ENCODE data around the gene PRR22.

PRR22 gene

GRCh38 chr19:5784581-5785147 is at the start of gene PRR22:
PRR22 (minus strand) TSS chr19:5784746; CDS start chr19:5784660, 86 bp downstream.
- DNase-seq = no peak

DNA sequence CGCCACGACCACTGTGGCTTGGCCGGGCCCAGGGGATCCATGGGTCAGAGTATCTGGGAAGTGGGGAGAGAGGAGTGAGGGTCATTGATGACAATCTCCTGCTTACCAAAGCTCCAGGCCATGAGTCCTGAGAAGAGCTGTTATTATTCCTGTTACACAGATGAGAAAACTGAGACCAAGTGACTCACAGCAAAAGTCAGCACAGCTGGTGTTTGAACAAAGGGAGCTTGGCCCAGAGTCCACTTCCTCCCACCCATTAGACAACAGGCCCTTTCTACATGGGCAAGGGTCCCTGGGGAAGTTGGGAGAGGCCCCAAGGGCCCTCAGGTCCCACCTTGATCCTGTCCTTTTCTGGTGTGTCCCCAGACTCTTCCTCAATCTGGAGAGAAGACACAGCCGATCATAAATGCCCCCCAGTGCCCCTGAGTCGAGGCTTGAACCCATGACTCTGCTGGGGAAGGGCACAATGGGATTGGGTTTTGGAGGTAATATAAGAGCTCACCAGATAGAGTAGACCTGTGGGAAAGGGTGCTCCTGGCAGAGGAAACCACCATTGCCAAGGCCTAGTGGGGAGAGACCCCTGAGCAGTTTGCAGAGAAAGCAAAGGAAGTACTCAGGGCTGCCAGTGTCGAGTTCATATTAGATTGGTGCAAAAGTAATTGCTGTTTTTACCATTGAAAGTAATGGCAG is 48.1 kb upstream of the PRR22 start:
- no peak for DNase-seq

GRCh38 chr19:5832061-5832460 is 47.5 kb upstream of the PRR22 start:
- no peak for DNase-seq

- DNase-seq = no peak
These were observed 46.6 kb upstream of the PRR22 start for GRCh38 chr19:5831159-5831558.

DNA sequence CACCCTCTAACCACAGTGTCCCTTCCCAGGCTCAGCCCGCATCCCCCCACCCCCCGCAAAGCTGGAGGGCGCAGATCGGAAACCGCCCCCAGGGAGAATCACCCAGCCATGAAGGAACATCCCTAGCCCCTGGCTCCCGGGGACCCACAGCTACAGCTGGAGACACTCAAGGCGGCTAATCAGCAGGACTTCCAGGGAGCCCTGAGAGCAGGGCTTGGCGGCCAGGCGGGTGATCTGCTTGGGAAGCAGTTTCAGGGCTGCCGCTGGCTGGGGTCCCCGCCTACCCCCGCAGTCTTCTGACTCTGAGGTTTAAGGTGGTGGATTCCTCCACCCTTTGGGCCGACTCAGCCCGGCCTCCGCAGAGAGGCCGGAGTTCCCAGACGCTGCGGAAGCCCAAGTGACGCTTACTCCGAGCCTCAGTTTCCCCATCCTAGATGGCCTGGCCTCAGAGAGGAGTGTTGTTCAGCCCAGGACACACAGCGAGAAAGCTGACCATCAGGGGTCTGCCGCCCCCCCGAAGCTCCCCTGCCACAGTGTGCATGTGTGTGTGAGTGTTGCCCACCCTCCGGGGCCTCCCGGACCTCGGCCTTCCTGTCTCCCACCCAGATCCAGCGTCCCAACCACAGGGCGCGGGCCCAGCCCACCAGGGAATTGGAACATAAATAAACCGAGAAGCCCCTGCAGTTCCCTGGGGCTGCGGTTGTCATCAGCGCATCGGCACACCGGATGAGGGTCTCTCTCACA is 45.2 kb upstream of the PRR22 start:
- DNase-seq = no peak

DNA sequence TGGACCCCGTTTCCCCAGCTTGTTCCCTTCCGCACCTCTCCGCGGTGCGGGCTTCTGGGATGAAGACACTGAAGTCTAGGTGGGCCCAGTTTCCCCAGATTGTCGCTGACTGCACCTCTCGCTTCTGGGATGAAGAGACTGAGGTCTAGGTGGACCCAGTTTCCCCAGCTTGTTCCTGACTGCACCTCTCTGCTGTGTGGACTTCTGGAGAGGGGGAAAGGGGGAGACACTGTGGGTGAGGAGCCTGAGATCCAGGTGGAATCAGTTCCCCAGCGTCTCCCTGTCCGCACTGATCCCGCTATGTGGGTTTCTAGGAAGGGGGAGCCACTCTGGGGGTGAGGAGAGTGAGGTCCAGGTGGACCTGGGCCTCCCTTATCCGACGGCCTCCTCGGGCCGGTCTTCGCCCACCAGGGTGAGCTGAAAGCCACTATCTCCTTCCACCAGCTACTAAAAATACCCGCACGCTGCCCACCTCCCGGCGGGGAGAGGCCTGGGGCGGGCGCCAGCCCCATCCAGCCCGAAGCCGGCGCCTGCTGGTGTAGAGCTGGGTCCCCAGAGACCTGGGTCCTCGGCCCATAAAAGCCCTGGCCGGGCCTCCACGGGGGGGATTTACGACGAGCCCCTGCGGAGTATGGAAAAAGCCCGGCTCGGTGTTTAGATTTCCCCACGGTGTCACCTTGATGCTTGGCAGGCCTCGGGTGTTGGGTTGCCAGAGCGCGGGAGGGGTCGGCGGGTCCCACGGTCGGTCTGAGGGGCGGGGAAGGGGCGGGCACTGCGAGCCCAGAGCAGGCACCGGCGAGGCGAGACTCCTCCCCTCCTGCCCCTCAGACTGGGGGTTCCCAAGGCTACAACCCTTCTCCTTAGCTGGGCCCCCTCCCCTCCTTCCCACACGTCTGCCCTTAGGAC is 44.4 kb upstream of the PRR22 start:
- no peak for DNase-seq

DNA sequence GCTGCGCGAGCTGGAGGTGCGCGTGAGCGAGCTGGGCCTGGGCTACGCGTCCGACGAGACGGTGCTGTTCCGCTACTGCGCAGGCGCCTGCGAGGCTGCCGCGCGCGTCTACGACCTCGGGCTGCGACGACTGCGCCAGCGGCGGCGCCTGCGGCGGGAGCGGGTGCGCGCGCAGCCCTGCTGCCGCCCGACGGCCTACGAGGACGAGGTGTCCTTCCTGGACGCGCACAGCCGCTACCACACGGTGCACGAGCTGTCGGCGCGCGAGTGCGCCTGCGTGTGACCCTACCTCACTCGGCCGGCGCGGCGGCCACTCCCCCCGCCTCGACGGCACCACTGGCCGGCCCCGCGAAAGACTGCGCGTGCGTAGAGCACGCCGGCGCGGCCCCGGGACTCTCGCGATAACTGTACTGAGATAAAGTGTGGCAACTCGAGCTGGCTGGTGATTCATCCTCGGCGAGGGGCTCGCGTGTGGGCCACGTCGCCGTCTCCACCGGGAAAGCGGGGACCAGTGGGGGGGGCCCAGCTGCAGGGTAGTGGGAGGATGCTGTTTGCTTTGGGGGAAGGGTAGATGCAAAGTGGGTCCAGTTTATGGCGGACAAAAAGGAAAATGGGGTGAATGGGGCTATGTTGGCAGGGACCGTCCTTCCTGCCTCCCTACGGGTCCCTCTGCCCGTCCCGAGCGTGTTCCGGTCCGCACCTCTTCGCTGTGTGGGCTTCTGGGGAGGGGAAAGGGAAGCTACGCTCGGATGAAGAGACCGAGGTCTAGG is 43.5 kb upstream of the PRR22 start:
- DNase-seq = peak; percentile 92

DNA sequence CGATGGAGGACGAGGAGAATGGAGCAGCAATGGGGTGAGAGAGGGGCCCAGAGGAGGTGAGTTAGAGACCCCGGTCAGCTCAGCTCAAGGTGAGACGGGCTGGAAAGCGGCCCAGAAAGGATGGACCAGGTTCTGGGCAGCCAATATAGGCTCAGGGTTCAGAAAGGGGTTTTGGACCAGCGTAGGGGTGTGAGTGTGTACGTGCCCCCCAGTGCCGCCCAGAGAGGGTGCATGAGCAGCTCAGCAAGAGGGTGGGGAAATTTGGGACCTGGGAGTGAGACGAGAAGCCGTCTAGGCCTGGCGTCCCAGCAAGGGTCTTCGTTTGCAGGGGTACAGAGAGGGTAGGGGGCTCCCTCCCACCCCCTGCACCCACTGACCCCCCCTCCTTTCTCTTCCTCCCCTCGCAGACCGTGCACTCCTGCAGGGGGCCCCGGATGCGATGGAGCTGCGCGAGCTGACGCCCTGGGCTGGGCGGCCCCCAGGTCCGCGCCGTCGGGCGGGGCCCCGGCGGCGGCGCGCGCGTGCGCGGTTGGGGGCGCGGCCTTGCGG is 42.9 kb upstream of the PRR22 start:
- no peak for DNase-seq

DNA sequence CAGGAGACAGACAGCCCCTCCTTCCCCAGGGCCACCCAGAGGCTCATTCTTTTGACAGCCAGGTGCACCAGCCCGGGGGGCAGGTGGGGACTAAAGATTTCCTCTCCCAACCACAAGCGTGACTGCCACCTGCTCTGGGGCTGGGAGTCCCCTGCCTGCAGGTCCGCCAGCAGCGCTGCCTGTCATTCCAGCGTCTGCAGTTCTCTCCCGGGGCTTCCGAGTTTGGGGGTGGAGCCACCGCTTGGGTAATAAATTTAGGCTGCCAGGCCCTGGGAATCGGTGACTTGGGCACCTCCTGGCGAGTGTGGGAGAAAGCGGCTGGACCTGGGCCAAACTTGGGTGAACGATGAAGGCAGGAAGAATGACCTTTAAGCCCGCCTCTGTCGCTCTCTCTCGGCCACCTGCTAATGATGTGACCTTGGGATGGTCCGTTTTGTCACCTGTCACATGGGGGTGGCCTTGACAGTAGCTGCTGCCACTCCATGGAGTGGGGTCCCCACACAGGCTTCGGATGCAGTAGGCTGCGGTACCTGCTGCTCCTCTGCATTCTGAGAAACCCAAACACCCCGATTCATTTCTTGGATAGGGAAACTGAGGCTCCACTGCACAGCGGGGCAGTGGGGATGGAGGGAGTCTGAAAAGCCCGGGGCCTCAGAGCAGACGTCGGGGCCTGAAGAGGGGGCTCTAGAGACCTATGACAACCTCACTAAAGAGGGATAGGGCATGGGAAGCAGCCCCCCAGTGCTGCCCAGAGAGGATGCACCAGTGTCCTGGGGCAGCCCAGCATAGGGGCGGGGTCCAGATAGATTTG is 42.2 kb upstream of the PRR22 start:
- no peak for DNase-seq

DNA sequence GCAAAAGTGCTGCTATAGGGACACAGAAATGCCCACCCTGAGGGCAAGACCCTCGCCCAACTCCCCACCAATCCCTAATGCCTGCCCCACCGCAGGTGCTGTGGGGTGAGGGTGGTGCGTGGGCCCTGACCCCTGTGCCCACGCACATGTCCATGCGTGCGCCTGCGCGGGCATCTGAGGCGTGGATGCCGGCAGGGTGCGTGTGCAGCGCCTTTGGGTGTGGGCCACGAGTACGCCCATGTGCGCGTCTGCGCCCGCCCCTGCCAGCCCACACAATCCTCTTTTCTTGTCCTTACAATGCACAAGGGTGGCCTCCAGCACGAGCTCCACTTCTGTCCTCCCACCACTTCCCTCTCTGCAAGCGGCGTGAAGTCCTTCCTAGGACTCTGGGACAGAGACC is 40.6 kb upstream of the PRR22 start:
- DNase-seq = no peak

DNA sequence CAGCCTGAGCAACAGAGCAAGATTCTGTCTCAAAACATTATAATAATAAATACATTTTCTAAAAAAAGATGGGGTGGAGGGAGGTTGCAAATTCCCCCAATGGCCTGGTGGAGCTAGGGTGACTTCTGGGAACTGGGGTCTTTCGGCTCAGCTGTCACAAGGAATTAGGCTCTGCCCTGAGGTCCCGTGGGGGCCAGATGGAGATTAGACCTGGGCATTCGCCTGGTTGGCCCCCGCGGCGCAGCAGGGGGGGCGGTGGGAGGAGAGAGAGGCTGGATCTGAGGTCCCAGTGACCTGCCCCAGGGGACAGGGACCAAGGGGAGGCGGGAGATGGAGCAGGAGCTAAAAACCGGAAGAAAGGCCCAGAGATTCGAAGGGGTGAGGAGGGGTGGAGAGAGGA is 40.2 kb upstream of the PRR22 start:
- no peak for DNase-seq

- no peak for DNase-seq
These were observed 39.2 kb upstream of the PRR22 start for GRCh38 chr19:5823579-5824281.

- no peak for DNase-seq
These were observed 37.8 kb upstream of the PRR22 start for GRCh38 chr19:5822181-5822844.

GRCh38 chr19:5821521-5822180 is 37.1 kb upstream of the PRR22 start:
- no peak for DNase-seq

- DNase-seq = no peak
These were observed 36.2 kb upstream of the PRR22 start for GRCh38 chr19:5820785-5821184.

DNA sequence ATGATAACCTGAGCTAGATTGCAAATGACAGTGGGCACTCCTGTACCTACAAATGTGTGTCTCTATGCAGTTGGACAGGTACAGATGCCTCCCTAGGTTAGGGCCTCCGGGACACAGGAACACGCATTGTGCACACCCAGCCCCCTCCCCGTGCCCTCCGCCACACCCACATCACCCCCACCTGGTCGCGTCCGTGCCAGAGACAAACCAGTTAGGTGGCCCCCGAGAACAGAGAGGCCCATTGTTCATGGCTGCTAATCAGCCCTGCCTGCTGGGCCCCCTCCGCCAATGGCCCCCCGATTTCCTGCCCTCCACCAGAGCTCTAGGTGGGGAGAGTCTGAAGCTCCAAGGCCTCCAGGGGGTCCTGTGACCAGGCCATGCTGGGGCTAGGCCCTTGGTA is 34.0 kb upstream of the PRR22 start:
- no peak for DNase-seq

DNA sequence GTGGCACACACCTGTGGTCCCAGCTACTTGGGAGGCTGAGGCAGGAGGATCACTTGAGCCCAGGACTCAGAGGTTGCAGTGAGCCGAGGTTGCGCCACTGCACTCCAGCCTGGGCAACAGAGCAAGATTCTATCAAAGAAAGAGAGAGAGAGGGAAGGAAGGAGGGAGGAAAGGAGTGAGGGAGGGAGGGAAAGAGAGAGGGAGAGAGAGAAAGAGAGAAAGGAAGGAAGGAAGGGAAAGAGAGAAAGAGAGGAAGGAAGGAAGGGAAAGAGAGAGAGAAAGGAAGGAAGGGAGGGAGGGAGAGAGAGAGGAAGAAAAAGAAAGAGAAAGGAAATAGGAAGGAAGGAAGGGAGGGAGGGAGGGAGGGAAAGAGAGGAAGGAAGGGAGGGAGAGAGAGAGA is 32.7 kb upstream of the PRR22 start:
- DNase-seq = no peak

GRCh38 chr19:5814852-5815246 is 30.3 kb upstream of the PRR22 start:
- no peak for DNase-seq

- no peak for DNase-seq
These were observed 29.7 kb upstream of the PRR22 start for GRCh38 chr19:5814123-5814851.
